ENCODE results near the gene GPR42.

Gene GPR42

GRCh38 chr19:35329323-35329722 is 41.5 kb upstream of the GPR42 start:
- TF ChIP-seq, protein P1, sequence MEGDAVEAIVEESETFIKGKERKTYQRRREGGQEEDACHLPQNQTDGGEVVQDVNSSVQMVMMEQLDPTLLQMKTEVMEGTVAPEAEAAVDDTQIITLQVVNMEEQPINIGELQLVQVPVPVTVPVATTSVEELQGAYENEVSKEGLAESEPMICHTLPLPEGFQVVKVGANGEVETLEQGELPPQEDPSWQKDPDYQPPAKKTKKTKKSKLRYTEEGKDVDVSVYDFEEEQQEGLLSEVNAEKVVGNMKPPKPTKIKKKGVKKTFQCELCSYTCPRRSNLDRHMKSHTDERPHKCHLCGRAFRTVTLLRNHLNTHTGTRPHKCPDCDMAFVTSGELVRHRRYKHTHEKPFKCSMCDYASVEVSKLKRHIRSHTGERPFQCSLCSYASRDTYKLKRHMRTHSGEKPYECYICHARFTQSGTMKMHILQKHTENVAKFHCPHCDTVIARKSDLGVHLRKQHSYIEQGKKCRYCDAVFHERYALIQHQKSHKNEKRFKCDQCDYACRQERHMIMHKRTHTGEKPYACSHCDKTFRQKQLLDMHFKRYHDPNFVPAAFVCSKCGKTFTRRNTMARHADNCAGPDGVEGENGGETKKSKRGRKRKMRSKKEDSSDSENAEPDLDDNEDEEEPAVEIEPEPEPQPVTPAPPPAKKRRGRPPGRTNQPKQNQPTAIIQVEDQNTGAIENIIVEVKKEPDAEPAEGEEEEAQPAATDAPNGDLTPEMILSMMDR (IDR thresholded peaks at IDR 0.05; ENCODE audit: low read depth, low read length), result no peak
- Histone ChIP-seq H3K4me3 (ENCODE audit: low read depth, low read length) (no peak overlapping the region), H3K36me3 (no peaks in the 10 kb centered on the region), H3K27ac (no peak overlapping the region), H3K9me3 (ENCODE audit: severe bottlenecking) (no peaks in the 10 kb centered on the region), H3K27me3 (ENCODE audit: insufficient read depth, low read depth, severe bottlenecking) (no peaks in the 10 kb centered on the region)
- no peak for DNase-seq

DNA sequence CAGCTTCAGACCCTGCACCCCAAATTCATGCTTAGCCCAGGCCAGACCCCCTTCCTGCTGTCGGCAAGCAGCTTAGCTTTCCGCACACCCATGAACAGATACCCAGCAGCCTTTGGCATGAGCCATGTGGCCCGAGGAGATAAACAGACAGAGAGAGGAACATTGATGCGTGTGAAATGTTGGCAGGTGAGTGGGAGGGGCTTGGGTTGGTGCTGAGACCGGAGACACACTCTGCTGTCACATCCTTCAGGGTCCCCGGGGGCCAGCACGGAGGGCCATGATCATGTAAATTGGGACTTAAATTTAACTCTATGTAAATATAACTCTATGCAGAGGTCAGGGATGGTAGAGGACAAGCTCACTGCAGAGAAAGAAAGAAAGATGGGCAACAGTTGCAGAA is 40.4 kb upstream of the GPR42 start:
- TF ChIP-seq, protein P1 (IDR thresholded peaks at IDR 0.05; ENCODE audit: low read depth, low read length), result no peak
- Histone ChIP-seq H3K9me3 (ENCODE audit: severe bottlenecking) (no peaks in the 10 kb centered on the region), H3K27ac (no peak overlapping the region), H3K27me3 (ENCODE audit: insufficient read depth, low read depth, severe bottlenecking) (no peaks in the 10 kb centered on the region), H3K36me3 (no peaks in the 10 kb centered on the region), H3K4me3 (ENCODE audit: low read depth, low read length) (no peak overlapping the region)
- no peak for DNase-seq

DNA sequence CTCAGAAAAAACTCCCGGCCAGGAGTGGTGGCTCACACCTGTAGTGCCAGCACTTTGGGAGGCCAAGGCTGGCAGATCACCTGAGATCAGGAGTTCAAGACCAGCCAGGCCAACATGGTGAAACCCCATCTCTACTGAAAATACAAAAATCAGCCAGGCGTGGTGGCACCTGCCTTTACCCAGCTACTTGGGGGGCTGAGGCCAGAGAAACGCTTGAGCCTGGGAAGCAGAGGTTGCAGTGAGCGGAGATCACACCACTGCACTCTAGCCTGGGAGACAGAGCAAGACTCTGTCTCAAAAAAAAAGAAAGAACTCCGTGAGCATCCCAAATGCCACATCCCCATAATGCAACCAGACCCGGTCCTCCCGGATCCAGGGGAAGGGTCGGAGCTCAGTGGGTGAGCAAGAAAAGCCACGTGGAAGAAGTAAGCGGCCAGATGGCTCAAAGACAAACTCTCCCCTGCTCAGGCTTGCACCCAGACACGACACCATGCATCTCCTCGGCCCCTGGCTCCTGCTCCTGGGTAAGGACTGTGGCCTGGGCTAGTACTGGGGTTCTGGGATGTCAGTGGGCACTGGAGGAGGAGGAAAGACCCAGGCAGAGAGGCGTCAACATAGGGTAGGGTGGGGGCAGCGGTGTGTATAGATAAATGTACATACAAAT is 39.2 kb upstream of the GPR42 start:
- Histone ChIP-seq H3K27me3 (ENCODE audit: insufficient read depth, low read depth, severe bottlenecking) (no peaks in the 10 kb centered on the region), H3K36me3 (no peaks in the 10 kb centered on the region), H3K4me3 (ENCODE audit: low read depth, low read length) (no peak overlapping the region), H3K9me3 (ENCODE audit: severe bottlenecking) (no peaks in the 10 kb centered on the region), H3K27ac (no peak overlapping the region)
- TF ChIP-seq, protein P1 (IDR thresholded peaks at IDR 0.05; ENCODE audit: low read depth, low read length), result no peak
- DNase-seq, result no peak

DNA sequence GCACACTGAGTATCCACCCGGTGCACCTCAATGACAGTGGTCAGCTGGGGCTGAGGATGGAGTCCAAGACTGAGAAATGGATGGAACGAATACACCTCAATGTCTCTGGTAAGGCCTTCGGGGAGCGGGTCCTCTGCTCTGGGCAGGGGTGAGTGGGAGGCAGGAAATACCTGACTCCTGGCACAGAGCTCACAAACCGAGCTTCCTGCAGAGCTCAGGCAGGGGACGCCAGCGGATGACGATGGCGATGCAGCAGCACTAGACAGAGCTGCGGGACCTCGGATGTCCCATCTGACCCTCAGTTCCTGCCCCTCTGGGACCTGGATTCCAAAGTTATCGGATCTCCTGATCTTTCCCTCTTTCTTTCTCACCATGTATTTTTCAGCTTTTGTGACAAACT is 38.1 kb upstream of the GPR42 start:
- no peaks in the 10 kb centered on the region for H3K36me3 ChIP-seq
- no peaks in the 10 kb centered on the region for H3K9me3 ChIP-seq (ENCODE audit: severe bottlenecking)
- TF ChIP-seq, protein P1 (IDR thresholded peaks at IDR 0.05; ENCODE audit: low read depth, low read length), result no peak
- H3K27ac ChIP-seq, result no peak overlapping the region
- no peak for DNase-seq
- no peak overlapping the region for H3K4me3 ChIP-seq (ENCODE audit: low read depth, low read length)
- no peaks in the 10 kb centered on the region for H3K27me3 ChIP-seq (ENCODE audit: insufficient read depth, low read depth, severe bottlenecking)

DNA sequence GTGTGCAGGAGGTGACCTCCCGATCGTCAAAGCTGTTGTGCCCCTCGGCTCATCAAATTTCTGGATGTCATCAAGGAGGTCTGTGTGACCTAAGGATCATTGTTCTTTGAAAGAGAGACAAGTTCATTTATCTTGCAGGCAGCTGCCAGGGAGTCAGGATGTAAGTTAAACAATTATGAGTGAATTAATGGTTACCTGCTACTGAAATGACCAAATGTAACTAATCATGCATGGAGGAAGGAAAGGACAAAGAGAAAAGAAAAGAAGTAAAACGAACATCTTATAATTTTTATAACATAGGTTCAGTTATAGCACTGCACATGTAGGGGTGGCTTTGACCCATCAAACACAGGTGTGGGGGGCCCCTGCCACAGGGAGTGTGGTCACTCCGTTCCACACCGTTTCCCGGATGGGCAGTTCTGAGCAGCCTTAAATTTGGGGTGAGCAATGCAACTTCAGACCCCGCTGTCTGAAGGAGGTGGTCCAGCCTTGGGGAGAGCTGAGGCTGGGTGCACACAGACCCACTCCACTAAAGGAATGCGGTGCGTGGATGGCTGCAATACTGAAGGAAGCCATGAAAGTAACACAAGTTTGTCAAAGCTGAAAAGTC is 36.6 kb upstream of the GPR42 start:
- no peaks in the 10 kb centered on the region for H3K27me3 ChIP-seq (ENCODE audit: insufficient read depth, low read depth, severe bottlenecking)
- no peak overlapping the region for H3K27ac ChIP-seq
- TF ChIP-seq, protein P1 (IDR thresholded peaks at IDR 0.05; ENCODE audit: low read depth, low read length), result no peak
- H3K36me3 ChIP-seq, result no peaks in the 10 kb centered on the region
- H3K9me3 ChIP-seq (ENCODE audit: severe bottlenecking), result no peaks in the 10 kb centered on the region
- DNase-seq, result no peak
- no peak overlapping the region for H3K4me3 ChIP-seq (ENCODE audit: low read depth, low read length)

All from WERI-Rb-1 (cell line).